ENCODE measurements around the gene PRKN. TPM values are rescaled to one million over a fixed set of nuclear protein-coding genes. Genes with fewer than 3 reads are reported as not detected.

The PRKN gene
- total RNA-seq, 1 experiment from 2014 or later, result 0.46 TPM

GRCh38 chr6:161835500-161836215, 891.9 kb downstream of the PRKN start:
- TF ChIP-seq, protein P1, sequence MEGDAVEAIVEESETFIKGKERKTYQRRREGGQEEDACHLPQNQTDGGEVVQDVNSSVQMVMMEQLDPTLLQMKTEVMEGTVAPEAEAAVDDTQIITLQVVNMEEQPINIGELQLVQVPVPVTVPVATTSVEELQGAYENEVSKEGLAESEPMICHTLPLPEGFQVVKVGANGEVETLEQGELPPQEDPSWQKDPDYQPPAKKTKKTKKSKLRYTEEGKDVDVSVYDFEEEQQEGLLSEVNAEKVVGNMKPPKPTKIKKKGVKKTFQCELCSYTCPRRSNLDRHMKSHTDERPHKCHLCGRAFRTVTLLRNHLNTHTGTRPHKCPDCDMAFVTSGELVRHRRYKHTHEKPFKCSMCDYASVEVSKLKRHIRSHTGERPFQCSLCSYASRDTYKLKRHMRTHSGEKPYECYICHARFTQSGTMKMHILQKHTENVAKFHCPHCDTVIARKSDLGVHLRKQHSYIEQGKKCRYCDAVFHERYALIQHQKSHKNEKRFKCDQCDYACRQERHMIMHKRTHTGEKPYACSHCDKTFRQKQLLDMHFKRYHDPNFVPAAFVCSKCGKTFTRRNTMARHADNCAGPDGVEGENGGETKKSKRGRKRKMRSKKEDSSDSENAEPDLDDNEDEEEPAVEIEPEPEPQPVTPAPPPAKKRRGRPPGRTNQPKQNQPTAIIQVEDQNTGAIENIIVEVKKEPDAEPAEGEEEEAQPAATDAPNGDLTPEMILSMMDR (IDR thresholded peaks at IDR 0.05), result no peak
- TF ChIP-seq POLR2AphosphoS5 (IDR thresholded peaks at IDR 0.05; ENCODE audit: low read depth, low read length) (no peak), TCF7L2 (IDR thresholded peaks at IDR 0.05; ENCODE audit: low read depth, low read length) (no peak)
- in situ Hi-C loops (cut with HindIII; ENCODE audit: low pct_unique_long_range_greater_than_20kb, low sequenced_read_pairs) (no loop called here), intact Hi-C loops (cut with micrococcal nuclease; ENCODE audit: unreplicated experiment) (no loop called here)
- H3K4me3 ChIP-seq (ENCODE audit: low read depth in 2 of 2, low read length in 2 of 2), result no peak overlapping the region
- no peaks in the 10 kb centered on the region for H3K4me1 ChIP-seq (ENCODE audit: control insufficient read depth, insufficient read depth, low read length)
- no peaks in the 10 kb centered on the region for H3K36me3 ChIP-seq (ENCODE audit: control insufficient read depth, insufficient read depth, low read length)
- H3K27me3 ChIP-seq (ENCODE audit: control insufficient read depth, insufficient read depth, low read length), result no peaks in the 10 kb centered on the region
- POLR2A ChIA-PET, result no interaction called here
- no TSS peak for BruUV-seq (replicated peaks)
- H3K27ac ChIP-seq (ENCODE audit: low read length), result no peak overlapping the region
- H3K9me3 ChIP-seq (ENCODE audit: control insufficient read depth, insufficient read depth, low read depth, low read length), result no peaks in the 10 kb centered on the region
- CTCF ChIA-PET, result no interaction called here
- ATAC-seq (no peak), DNase-seq (ENCODE audit: low read depth, low spot score) (no peak)

DNA sequence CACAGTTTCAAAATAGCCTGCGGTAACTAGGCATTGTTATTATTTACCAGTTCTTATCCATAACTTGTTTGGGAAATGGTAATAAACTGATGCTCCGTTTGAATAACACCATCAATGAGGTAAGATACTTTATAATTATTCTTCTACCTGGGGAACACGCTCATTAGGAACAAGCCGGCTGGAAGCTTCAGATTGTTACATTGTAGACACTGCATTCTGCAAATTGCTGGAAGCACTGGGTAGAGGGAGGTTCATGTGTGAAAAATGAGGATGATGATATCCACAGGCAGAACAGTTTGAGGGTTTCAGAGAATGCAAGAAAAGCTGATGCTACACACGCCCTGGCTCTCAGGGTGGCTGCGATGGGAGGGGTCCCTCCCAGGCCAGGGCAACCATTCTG, 893.1 kb downstream of the PRKN start:
- Histone ChIP-seq H3K4me1 (ENCODE audit: control insufficient read depth, insufficient read depth, low read length) (no peaks in the 10 kb centered on the region), H3K27me3 (ENCODE audit: control insufficient read depth, insufficient read depth, low read length) (no peaks in the 10 kb centered on the region), H3K27ac (ENCODE audit: low read length) (no peak overlapping the region), H3K36me3 (ENCODE audit: control insufficient read depth, insufficient read depth, low read length) (no peaks in the 10 kb centered on the region), H3K4me3 (ENCODE audit: low read depth in 2 of 2, low read length in 2 of 2) (no peak overlapping the region), H3K9me3 (ENCODE audit: control insufficient read depth, insufficient read depth, low read depth, low read length) (no peaks in the 10 kb centered on the region)
- in situ Hi-C loops (cut with HindIII; ENCODE audit: low pct_unique_long_range_greater_than_20kb, low sequenced_read_pairs) (no loop called here), intact Hi-C loops (cut with micrococcal nuclease; ENCODE audit: unreplicated experiment) (no loop called here)
- no peak for TF ChIP-seq SIN3A (IDR thresholded peaks at IDR 0.05; ENCODE audit: borderline replicate concordance, insufficient read depth, low read depth, low read length)
- TF ChIP-seq, protein P1 (IDR thresholded peaks at IDR 0.05), result no peak
- no peak for TF ChIP-seq POLR2AphosphoS5 (IDR thresholded peaks at IDR 0.05; ENCODE audit: low read depth, low read length)
- TF ChIP-seq, protein P2, sequence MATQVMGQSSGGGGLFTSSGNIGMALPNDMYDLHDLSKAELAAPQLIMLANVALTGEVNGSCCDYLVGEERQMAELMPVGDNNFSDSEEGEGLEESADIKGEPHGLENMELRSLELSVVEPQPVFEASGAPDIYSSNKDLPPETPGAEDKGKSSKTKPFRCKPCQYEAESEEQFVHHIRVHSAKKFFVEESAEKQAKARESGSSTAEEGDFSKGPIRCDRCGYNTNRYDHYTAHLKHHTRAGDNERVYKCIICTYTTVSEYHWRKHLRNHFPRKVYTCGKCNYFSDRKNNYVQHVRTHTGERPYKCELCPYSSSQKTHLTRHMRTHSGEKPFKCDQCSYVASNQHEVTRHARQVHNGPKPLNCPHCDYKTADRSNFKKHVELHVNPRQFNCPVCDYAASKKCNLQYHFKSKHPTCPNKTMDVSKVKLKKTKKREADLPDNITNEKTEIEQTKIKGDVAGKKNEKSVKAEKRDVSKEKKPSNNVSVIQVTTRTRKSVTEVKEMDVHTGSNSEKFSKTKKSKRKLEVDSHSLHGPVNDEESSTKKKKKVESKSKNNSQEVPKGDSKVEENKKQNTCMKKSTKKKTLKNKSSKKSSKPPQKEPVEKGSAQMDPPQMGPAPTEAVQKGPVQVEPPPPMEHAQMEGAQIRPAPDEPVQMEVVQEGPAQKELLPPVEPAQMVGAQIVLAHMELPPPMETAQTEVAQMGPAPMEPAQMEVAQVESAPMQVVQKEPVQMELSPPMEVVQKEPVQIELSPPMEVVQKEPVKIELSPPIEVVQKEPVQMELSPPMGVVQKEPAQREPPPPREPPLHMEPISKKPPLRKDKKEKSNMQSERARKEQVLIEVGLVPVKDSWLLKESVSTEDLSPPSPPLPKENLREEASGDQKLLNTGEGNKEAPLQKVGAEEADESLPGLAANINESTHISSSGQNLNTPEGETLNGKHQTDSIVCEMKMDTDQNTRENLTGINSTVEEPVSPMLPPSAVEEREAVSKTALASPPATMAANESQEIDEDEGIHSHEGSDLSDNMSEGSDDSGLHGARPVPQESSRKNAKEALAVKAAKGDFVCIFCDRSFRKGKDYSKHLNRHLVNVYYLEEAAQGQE (IDR thresholded peaks at IDR 0.05; ENCODE audit: insufficient read depth in 1 of 2, low read depth in 2 of 2, low read length in 1 of 2), result no peak
- no peak for TF ChIP-seq TCF7L2 (IDR thresholded peaks at IDR 0.05; ENCODE audit: low read depth, low read length)
- POLR2A ChIA-PET, result no interaction called here
- ATAC-seq (no peak), DNase-seq (ENCODE audit: low read depth, low spot score) (no peak)
- CTCF ChIA-PET, result no interaction called here
- no TSS peak for BruUV-seq (replicated peaks)
